RWPE2 (cell line): Measurements from ENCODE around the gene MAJIN.

Experiments
- ATAC-seq: fragments of 200-7000 bp; cut with Tn5 transposase; 3 replicates; pipeline ENCODE4 v1.9.1; 2021; ENCODE audit warnings: low read depth
- DNase-seq: peaks from one replicate; pipeline ENCODE4 v3.0.0-alpha.2; 2020; ENCODE audit warnings: low spot score
- H3K27ac ChIP-seq: fragments of 450-650 bp; 2 replicates; pipeline ENCODE4 v1.5.1; 2017; ENCODE audit warnings: mild to moderate bottlenecking; ENCODE audit not compliant: poor library complexity, severe bottlenecking
- H3K27me3 ChIP-seq: fragments of 250-450 bp; sonication (Bioruptor Pico); 2 replicates; pipeline ENCODE4 v1.5.1; 2021; ENCODE audit warnings: mild to moderate bottlenecking, moderate library complexity; ENCODE audit not compliant: insufficient read depth, poor library complexity, severe bottlenecking
- H3K36me3 ChIP-seq: fragments of 250-450 bp; sonication (Bioruptor Pico); 2 replicates; pipeline ENCODE4 v1.5.1; 2020; ENCODE audit warnings: low read depth, mild to moderate bottlenecking, moderate library complexity
- H3K4me1 ChIP-seq: fragments of 250-450 bp; sonication (Bioruptor Pico); 2 replicates; pipeline ENCODE4 v1.5.1; 2021; ENCODE audit warnings: mild to moderate bottlenecking, moderate library complexity; ENCODE audit not compliant: insufficient read depth, poor library complexity, severe bottlenecking
- H3K4me3 ChIP-seq: fragments of 250-450 bp; sonication (Bioruptor Pico); 2 replicates; pipeline ENCODE4 v1.5.1; 2021; ENCODE audit warnings: mild to moderate bottlenecking, moderate library complexity; ENCODE audit not compliant: severe bottlenecking
- H3K9me3 ChIP-seq: fragments of 250-450 bp; sonication (Bioruptor Pico); 2 replicates; pipeline ENCODE4 v1.5.1; 2021; ENCODE audit warnings: mild to moderate bottlenecking, moderate library complexity; ENCODE audit not compliant: severe bottlenecking
- CTCF ChIP-seq: fragments of 450-650 bp; IDR thresholded peaks from one replicate; pipeline ENCODE4 v1.5.1; 2017; ENCODE audit warnings: mild to moderate bottlenecking, moderate library complexity; ENCODE audit not compliant: poor library complexity, severe bottlenecking

The MAJIN gene

GRCh38 chr11:64923944-64924909, 47.7 kb downstream of the MAJIN start, which contains the start of gene PPP2R5B:
TSS of gene PPP2R5B (plus strand) at chr11:64924689. CDS start at chr11:64925735, 1,046 bp downstream.
- Histone ChIP-seq H3K9me3 (no peaks in the 10 kb centered on the region), H3K4me1 (peaks cover 3% of the 10 kb centered on the region), H3K4me3 (peak within 1 kb of the TSS; percentile 87), H3K27ac (peak within 1 kb of the TSS; percentile 60), H3K27me3 (no peaks in the 10 kb centered on the region), H3K36me3 (0 out of 2 replicates have a peak, but pooled peaks cover 5% of the 10 kb centered on the region)
- peak; percentile 91 for DNase-seq
- ATAC-seq, result peak; percentile 92
- no peak for TF ChIP-seq CTCF

GRCh38 chr11:64923151-64923661, 48.7 kb downstream of the MAJIN start:
- peaks cover 3% of the 10 kb centered on the region for H3K4me1 ChIP-seq
- no peaks in the 10 kb centered on the region for H3K9me3 ChIP-seq
- no peak for ATAC-seq
- DNase-seq, result no peak
- no peak overlapping the region for H3K27ac ChIP-seq
- 0 out of 2 replicates have a peak, but pooled peaks cover under 1% of the 10 kb centered on the region for H3K36me3 ChIP-seq
- TF ChIP-seq CTCF, result no peak
- no peaks in the 10 kb centered on the region for H3K27me3 ChIP-seq
- no peak overlapping the region for H3K4me3 ChIP-seq

GRCh38 chr11:64921384-64921783, 50.5 kb downstream of the MAJIN start:
- TF ChIP-seq CTCF, result no peak
- Histone ChIP-seq H3K36me3 (no peaks in the 10 kb centered on the region), H3K27me3 (no peaks in the 10 kb centered on the region), H3K4me3 (no peak overlapping the region), H3K27ac (no peak overlapping the region), H3K9me3 (no peaks in the 10 kb centered on the region), H3K4me1 (peaks cover 3% of the 10 kb centered on the region)
- ATAC-seq (no peak), DNase-seq (no peak)

- no peak for DNase-seq
- Histone ChIP-seq H3K36me3 (no peaks in the 10 kb centered on the region), H3K27ac (no peak overlapping the region), H3K9me3 (no peaks in the 10 kb centered on the region), H3K27me3 (no peaks in the 10 kb centered on the region), H3K4me1 (peaks cover 5% of the 10 kb centered on the region), H3K4me3 (no peak overlapping the region)
- no peak for TF ChIP-seq CTCF
- ATAC-seq, result no peak
Observed at GRCh38 chr11:64920124-64920523, 51.8 kb downstream of the MAJIN start.
